T-helper 1 cell (primary cell): ENCODE results near the gene C1orf21.

ENCODE experiments used
- DNase-seq, 5 donors: peaks; one replicate each; pipeline ENCODE4 v3.0.0-alpha.2; 2012 to 2020

The C1orf21 gene

GRCh38 chr1:184664661-184665060, 277.8 kb downstream of the C1orf21 start:
- DNase-seq = no peak

GRCh38 chr1:184665360-184665759, 278.5 kb downstream of the C1orf21 start:
- DNase-seq = no peak

GRCh38 chr1:184669391-184669790, 282.6 kb downstream of the C1orf21 start:
- no peak for DNase-seq

- DNase-seq = no peak
These were observed 285.3 kb downstream of the C1orf21 start for GRCh38 chr1:184672013-184672726.

- no peak for DNase-seq
These were observed 286.5 kb downstream of the C1orf21 start for GRCh38 chr1:184673305-184673704.

GRCh38 chr1:184677344-184677743, 290.5 kb downstream of the C1orf21 start:
- no peak for DNase-seq
